ENCODE measurements around the gene LRRC71.

DNA sequence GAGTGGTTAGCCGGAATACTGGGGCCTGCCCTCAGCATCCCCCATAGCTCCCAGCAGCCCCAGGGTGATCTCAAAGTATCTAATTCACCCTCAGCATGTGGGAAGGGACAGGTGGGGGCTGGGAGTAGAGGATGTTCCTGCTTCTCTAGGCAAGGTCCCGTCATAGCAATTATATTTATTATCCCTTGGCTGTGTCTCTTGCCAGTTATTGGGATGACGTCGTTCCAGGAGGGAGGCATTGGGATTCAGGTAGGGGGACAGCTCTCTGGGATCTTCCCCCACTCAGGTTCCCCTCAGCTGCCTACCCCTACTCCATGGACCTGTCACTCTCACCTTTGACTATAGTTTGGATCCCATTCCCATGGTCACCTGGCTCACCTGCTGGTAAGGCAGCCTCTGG, 38.8 kb upstream of the LRRC71 start:
- TF ChIP-seq POLR2A (IDR thresholded peaks at IDR 0.05) (no peak), POLR2AphosphoS5 (IDR thresholded peaks at IDR 0.05) (no peak), CTCF (IDR thresholded peaks at IDR 0.05) (no peak)
